ENCODE results near the gene DHRSX.
"Not testable (repeated sequence)": the region's sequence is repeated elsewhere in the genome, so short reads cannot be mapped to it uniquely, and the experiment has no call there.

DNA sequence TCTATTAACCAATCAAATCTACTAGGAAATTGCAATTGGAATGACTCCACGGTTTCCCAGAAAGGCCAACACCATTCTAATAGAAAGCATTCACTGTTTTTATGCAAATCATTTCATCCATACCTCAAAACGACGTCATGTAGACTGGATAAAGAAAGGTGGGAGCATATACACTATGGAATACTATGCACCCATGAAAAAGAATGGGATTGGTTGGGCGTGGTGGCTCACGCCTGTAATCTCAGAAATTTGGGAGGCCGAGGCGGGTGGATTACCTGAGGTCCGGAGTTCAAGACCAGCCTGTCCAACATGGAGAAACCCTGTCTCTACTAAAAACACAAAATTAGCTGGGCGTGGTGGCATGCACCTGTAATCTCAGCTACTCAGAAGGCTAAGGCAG lies 46.2 kb downstream of the DHRSX start:
- TF ChIP-seq, protein P1, sequence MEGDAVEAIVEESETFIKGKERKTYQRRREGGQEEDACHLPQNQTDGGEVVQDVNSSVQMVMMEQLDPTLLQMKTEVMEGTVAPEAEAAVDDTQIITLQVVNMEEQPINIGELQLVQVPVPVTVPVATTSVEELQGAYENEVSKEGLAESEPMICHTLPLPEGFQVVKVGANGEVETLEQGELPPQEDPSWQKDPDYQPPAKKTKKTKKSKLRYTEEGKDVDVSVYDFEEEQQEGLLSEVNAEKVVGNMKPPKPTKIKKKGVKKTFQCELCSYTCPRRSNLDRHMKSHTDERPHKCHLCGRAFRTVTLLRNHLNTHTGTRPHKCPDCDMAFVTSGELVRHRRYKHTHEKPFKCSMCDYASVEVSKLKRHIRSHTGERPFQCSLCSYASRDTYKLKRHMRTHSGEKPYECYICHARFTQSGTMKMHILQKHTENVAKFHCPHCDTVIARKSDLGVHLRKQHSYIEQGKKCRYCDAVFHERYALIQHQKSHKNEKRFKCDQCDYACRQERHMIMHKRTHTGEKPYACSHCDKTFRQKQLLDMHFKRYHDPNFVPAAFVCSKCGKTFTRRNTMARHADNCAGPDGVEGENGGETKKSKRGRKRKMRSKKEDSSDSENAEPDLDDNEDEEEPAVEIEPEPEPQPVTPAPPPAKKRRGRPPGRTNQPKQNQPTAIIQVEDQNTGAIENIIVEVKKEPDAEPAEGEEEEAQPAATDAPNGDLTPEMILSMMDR (IDR thresholded peaks at IDR 0.05) = not testable (repeated sequence)
- TF ChIP-seq POLR2A (IDR thresholded peaks at IDR 0.05; ENCODE audit: low read depth); EP300 (IDR thresholded peaks at IDR 0.05): not testable (repeated sequence)

All from esophagus muscularis mucosa (tissue), 4 donors.